Neural cell (in vitro differentiated cells): ENCODE data around the gene FUT8. TPM values are rescaled to one million over a fixed set of nuclear protein-coding genes. Genes with fewer than 3 reads are reported as not detected.

Experiments
- H2AFZ ChIP-seq: fragments of 200-600, 300-800 bp; sonication (generic), shearing (Covaris generic); 2 replicates; pipeline ENCODE4 v1.6.0; 2014; ENCODE audit warnings: low read depth, mild to moderate bottlenecking, antibody characterized with exemption, low read length, moderate library complexity
- H3F3A ChIP-seq: fragments of 200-600 bp; shearing (Covaris generic); 2 replicates; pipeline ENCODE4 v1.6.1; 2016; ENCODE audit warnings: mild to moderate bottlenecking, moderate library complexity, mixed read lengths, antibody characterized with exemption, low read length; ENCODE audit not compliant: insufficient read depth, poor library complexity, severe bottlenecking
- H3K27ac ChIP-seq: fragments of 200-600, 300-800 bp; sonication (generic), shearing (Covaris generic); 2 replicates; pipeline ENCODE4 v1.5.1; 2014; ENCODE audit warnings: mild to moderate bottlenecking, low read length, moderate library complexity
- H3K27me3 ChIP-seq: fragments of 300-800, 200-600 bp; sonication (generic), shearing (Covaris generic); 2 replicates; pipeline ENCODE4 v1.6.0; 2014; ENCODE audit warnings: mild to moderate bottlenecking, low read depth, low read length, moderate library complexity; ENCODE audit not compliant: insufficient read depth
- H3K36me3 ChIP-seq: fragments of 300-800, 200-600 bp; sonication (generic), shearing (Covaris generic); 2 replicates; pipeline ENCODE4 v1.5.1; 2014; ENCODE audit warnings: mild to moderate bottlenecking, antibody characterized with exemption, low read length, moderate library complexity; ENCODE audit not compliant: insufficient read depth
- H3K4me2 ChIP-seq: fragments of 300-800, 200-600 bp; sonication (generic), shearing (Covaris generic); 2 replicates; pipeline ENCODE4 v1.6.0; 2014; ENCODE audit warnings: mild to moderate bottlenecking, low read length
- H3K4me3 ChIP-seq: fragments of 300-800, 200-600 bp; sonication (generic), shearing (Covaris generic); 2 replicates; pipeline ENCODE4 v1.5.1; 2014; ENCODE audit warnings: mild to moderate bottlenecking, low read length, moderate library complexity
- H3K79me2 ChIP-seq: fragments of 200-600 bp; shearing (Covaris generic); replicated peaks from 2 replicates; pipeline ENCODE4 v1.6.0; 2014; ENCODE audit warnings: mild to moderate bottlenecking, low read length, moderate library complexity; ENCODE audit not compliant: insufficient read depth
- H3K9ac ChIP-seq: fragments of 300-800, 200-600 bp; sonication (generic), shearing (Covaris generic); 2 replicates; pipeline ENCODE4 v1.6.1; 2016; ENCODE audit warnings: mild to moderate bottlenecking, low read length, mixed read lengths
- H3K9me2 ChIP-seq: fragments of 200-600 bp; shearing (Covaris generic); 2 replicates; pipeline ENCODE4 v1.6.1; 2016; ENCODE audit warnings: mild to moderate bottlenecking, low read length, mixed read lengths; ENCODE audit not compliant: insufficient read depth
- H3K9me3 ChIP-seq: fragments of 200-600, 300-800 bp; sonication (generic), shearing (Covaris generic); 2 replicates; pipeline ENCODE4 v1.6.1; 2016; ENCODE audit warnings: mild to moderate bottlenecking, mixed run types, low read length, moderate library complexity, mixed read lengths
- H4K20me1 ChIP-seq: fragments of 200-600 bp; shearing (Covaris generic); 2 replicates; pipeline ENCODE4 v1.6.1; 2016; ENCODE audit warnings: mild to moderate bottlenecking, mixed run types; ENCODE audit not compliant: insufficient read depth
- CTCF ChIP-seq: fragments of 450-650 bp; IDR thresholded peaks from 2 replicates; pipeline ENCODE4 v1.5.1; 2014; ENCODE audit warnings: antibody characterized with exemption, mild to moderate bottlenecking, moderate library complexity; ENCODE audit not compliant: poor library complexity, severe bottlenecking
- MXI1 ChIP-seq: fragments of 450-650 bp; conservative IDR thresholded peaks from 2 replicates; pipeline ENCODE4 v1.6.1; 2014; ENCODE audit warnings: antibody characterized with exemption, mild to moderate bottlenecking; ENCODE audit not compliant: poor library complexity, severe bottlenecking
- POLR2AphosphoS5 ChIP-seq: IDR thresholded peaks from 2 replicates; pipeline ENCODE4 v1.6.1; 2012
- RAD21 ChIP-seq: fragments of 450-650 bp; conservative IDR thresholded peaks from 2 replicates; pipeline ENCODE4 v1.6.1; 2014; ENCODE audit warnings: antibody characterized with exemption, mild to moderate bottlenecking, moderate library complexity
- REST ChIP-seq: IDR thresholded peaks from 2 replicates; pipeline ENCODE4 v1.6.1; 2012; ENCODE audit warnings: borderline replicate concordance
- SMC3 ChIP-seq: fragments of 450-650 bp; conservative IDR thresholded peaks from 2 replicates; pipeline ENCODE4 v1.6.1; 2014; ENCODE audit warnings: antibody characterized with exemption, mild to moderate bottlenecking, moderate library complexity; ENCODE audit not compliant: poor library complexity
- TAF1 ChIP-seq: IDR thresholded peaks from 2 replicates; pipeline ENCODE4 v1.6.1; 2012; ENCODE audit warnings: low read depth
- polyA plus RNA-seq: library from polyadenylated mRNA; depleted of rRNA; stranded (reverse); fragments of >200 nt; gene quantifications from 2 replicates; pipeline ENCODE4 v1.2.3, GENCODE V29; 2014

The FUT8 gene
- polyA plus RNA-seq, 1 donor from 2014 or later: 72.8 TPM

- no peaks in the 10 kb centered on the region for H3K36me3 ChIP-seq
- H3K27ac ChIP-seq: no peak overlapping the region
- H3K79me2 ChIP-seq: peaks cover 35% of the 10 kb centered on the region
- no peak overlapping the region for H3K9ac ChIP-seq
- H3K27me3 ChIP-seq: no peaks in the 10 kb centered on the region
- no peaks in the 10 kb centered on the region for H3K9me2 ChIP-seq
- no peak overlapping the region for H2AFZ ChIP-seq
- H3K4me2 ChIP-seq: no peak overlapping the region
- H4K20me1 ChIP-seq: no peaks in the 10 kb centered on the region
- no peak overlapping the region for H3K4me3 ChIP-seq
- TF ChIP-seq REST: no peak
- no peak for TF ChIP-seq CTCF
- no peak for TF ChIP-seq TAF1
- no peak for TF ChIP-seq SMC3
- no peak for TF ChIP-seq MXI1
- TF ChIP-seq RAD21: no peak
- peaks cover 2% of the 10 kb centered on the region for H3K9me3 ChIP-seq
- no peaks in the 10 kb centered on the region for H3F3A ChIP-seq
Measured at GRCh38 chr14:65496178-65496993, 83.9 kb downstream of the FUT8 start.

GRCh38 chr14:65499138-65499537, 86.6 kb downstream of the FUT8 start:
- peaks cover 36% of the 10 kb centered on the region for H3K79me2 ChIP-seq
- no peaks in the 10 kb centered on the region for H4K20me1 ChIP-seq
- no peak overlapping the region for H3K9ac ChIP-seq
- H3K9me2 ChIP-seq: no peaks in the 10 kb centered on the region
- peaks cover 2% of the 10 kb centered on the region for H3K9me3 ChIP-seq
- no peaks in the 10 kb centered on the region for H3F3A ChIP-seq
- TF ChIP-seq SMC3 (no peak), CTCF (no peak), RAD21 (no peak), POLR2AphosphoS5 (no peak)
- H3K4me2 ChIP-seq: no peak overlapping the region
- no peak overlapping the region for H2AFZ ChIP-seq
- H3K27me3 ChIP-seq: no peaks in the 10 kb centered on the region
- no peak overlapping the region for H3K4me3 ChIP-seq
- no peaks in the 10 kb centered on the region for H3K36me3 ChIP-seq
- H3K27ac ChIP-seq: no peak overlapping the region
